Tibial artery (tissue), 4 donors: ENCODE results near the gene ECHDC3.

Experiments used
- DNase-seq, 2 donors: peaks; one replicate each; pipeline ENCODE4 v3.0.0-alpha.2; 2019
- H3K27ac ChIP-seq, 2 donors: fragments of 200-600 bp; sonication (generic) in 1 of 2; 1 replicate in 1 of 2; 2 replicates in 1 of 2; pipeline ENCODE4 v1.5.1; 2018 to 2019; ENCODE audit warnings: mild to moderate bottlenecking in 1 of 2
- H3K27me3 ChIP-seq, 2 donors: fragments of 200-600 bp; sonication (generic) in 1 of 2; one replicate each; pipeline versions ENCODE4 v1.5.1 to v1.6.0; 2016 to 2019
- H3K36me3 ChIP-seq, 3 donors: fragments of 200-600 bp; sonication (generic) in 2 of 3; one replicate each; pipeline ENCODE4 v1.5.1; 2016 to 2019; ENCODE audit warnings: mild to moderate bottlenecking in 2 of 3
- H3K4me1 ChIP-seq, 4 donors: fragments of 200-600 bp; sonication (generic) in 2 of 4; 1 replicate in 3 of 4; 2 replicates in 1 of 4; pipeline ENCODE4 v1.5.1; 2016 to 2019
- H3K4me3 ChIP-seq, 2 donors: fragments of 200-600 bp; sonication (generic) in 1 of 2; 1 replicate in 1 of 2; 2 replicates in 1 of 2; pipeline ENCODE4 v1.5.1; 2018 to 2019; ENCODE audit warnings: mild to moderate bottlenecking in 2 of 2
- H3K9me3 ChIP-seq, 3 donors: fragments of 200-600 bp; sonication (generic) in 1 of 3; one replicate each; pipeline ENCODE4 v1.5.1; 2016 to 2019
- CTCF ChIP-seq, 2 experiments: fragments of 200-600 bp in 1 of 2; fragments of 450-650 bp in 1 of 2; IDR thresholded peaks; one replicate each; pipeline ENCODE4 v1.5.1; 2017 to 2019; ENCODE audit warnings: antibody characterized with exemption in 2 of 2, mild to moderate bottlenecking in 1 of 2, moderate library complexity in 1 of 2
- intact Hi-C: fragments of 100-400 bp; cut with DNase I; formaldehyde crosslinking; loops from one replicate; pipeline ENCODE4 v1.15.0; 2023; ENCODE audit warnings: low total_unique reads

ECHDC3 gene

GRCh38 chr10:11804336-11804735, 62.2 kb downstream of the ECHDC3 start:
- no peak for TF ChIP-seq CTCF (IDR thresholded peaks at IDR 0.05)
- Histone ChIP-seq H3K4me1 (no peaks in the 10 kb centered on the region), H3K27me3 (peaks cover 0 to 2% of the 10 kb centered on the region in 2 donors), H3K4me3 (no peak overlapping the region), H3K36me3 (no peaks in the 10 kb centered on the region), H3K9me3 (no peaks in the 10 kb centered on the region), H3K27ac (no peak overlapping the region)
- intact Hi-C loops, result no loop called here
- no peak for DNase-seq

- Histone ChIP-seq H3K9me3 (no peaks in the 10 kb centered on the region), H3K36me3 (no peaks in the 10 kb centered on the region), H3K4me3 (no peak overlapping the region), H3K27me3 (peaks cover 0 to 7% of the 10 kb centered on the region in 2 donors), H3K4me1 (no peaks in the 10 kb centered on the region), H3K27ac (no peak overlapping the region)
- intact Hi-C loops, result no loop called here
- no peak for DNase-seq
- no peak for TF ChIP-seq CTCF (IDR thresholded peaks at IDR 0.05)
Measured at GRCh38 chr10:11805792-11806191, 63.6 kb downstream of the ECHDC3 start.

- intact Hi-C loops, result no loop called here
- Histone ChIP-seq H3K36me3 (no peaks in the 10 kb centered on the region), H3K27me3 (peaks cover 0 to 7% of the 10 kb centered on the region in 2 donors), H3K27ac (no peak overlapping the region), H3K4me3 (no peak overlapping the region), H3K4me1 (no peaks in the 10 kb centered on the region), H3K9me3 (no peaks in the 10 kb centered on the region)
- no peak for TF ChIP-seq CTCF (IDR thresholded peaks at IDR 0.05)
- DNase-seq, result no peak
Measured at GRCh38 chr10:11806706-11807105, 64.5 kb downstream of the ECHDC3 start.

- DNase-seq, result no peak
- H3K36me3 ChIP-seq, result no peaks in the 10 kb centered on the region
- no peak for TF ChIP-seq CTCF (IDR thresholded peaks at IDR 0.05)
- H3K4me3 ChIP-seq, result no peak overlapping the region
- H3K4me1 ChIP-seq, result no peaks in the 10 kb centered on the region
- no peak overlapping the region for H3K27ac ChIP-seq
- H3K27me3 ChIP-seq, result peaks cover 0 to 7% of the 10 kb centered on the region in 2 donors
- no peaks in the 10 kb centered on the region for H3K9me3 ChIP-seq
- intact Hi-C loops, result no loop called here
Measured at GRCh38 chr10:11808808-11809207, 66.6 kb downstream of the ECHDC3 start.

- no peak for TF ChIP-seq CTCF (IDR thresholded peaks at IDR 0.05)
- Histone ChIP-seq H3K27ac (no peak overlapping the region), H3K36me3 (no peaks in the 10 kb centered on the region), H3K4me3 (no peak overlapping the region), H3K9me3 (no peaks in the 10 kb centered on the region), H3K4me1 (no peaks in the 10 kb centered on the region), H3K27me3 (peaks cover 0 to 7% of the 10 kb centered on the region in 2 donors)
- DNase-seq, result no peak
- intact Hi-C loops, result no loop called here
Measured at GRCh38 chr10:11810313-11810766, 68.2 kb downstream of the ECHDC3 start.

GRCh38 chr10:11810973-11811372, 68.8 kb downstream of the ECHDC3 start:
- no peaks in the 10 kb centered on the region for H3K4me1 ChIP-seq
- intact Hi-C loops, result no loop called here

More at GRCh38 chr10:11810973-11811372, 68.8 kb downstream of the ECHDC3 start:
- DNase-seq, result no peak
- Histone ChIP-seq H3K36me3 (no peaks in the 10 kb centered on the region), H3K4me3 (no peak overlapping the region), H3K9me3 (no peaks in the 10 kb centered on the region), H3K27ac (no peak overlapping the region), H3K27me3 (peaks cover 0 to 7% of the 10 kb centered on the region in 2 donors)
- TF ChIP-seq CTCF (IDR thresholded peaks at IDR 0.05), result no peak
